ENCODE data around the gene KSR2. TPM values are rescaled to one million over a fixed set of nuclear protein-coding genes. Genes with fewer than 3 reads are reported as not detected.

Gene KSR2
- total and polyA plus RNA-seq, 4 donors = 0.09 to 1.8 (median 0.37) TPM

DNA sequence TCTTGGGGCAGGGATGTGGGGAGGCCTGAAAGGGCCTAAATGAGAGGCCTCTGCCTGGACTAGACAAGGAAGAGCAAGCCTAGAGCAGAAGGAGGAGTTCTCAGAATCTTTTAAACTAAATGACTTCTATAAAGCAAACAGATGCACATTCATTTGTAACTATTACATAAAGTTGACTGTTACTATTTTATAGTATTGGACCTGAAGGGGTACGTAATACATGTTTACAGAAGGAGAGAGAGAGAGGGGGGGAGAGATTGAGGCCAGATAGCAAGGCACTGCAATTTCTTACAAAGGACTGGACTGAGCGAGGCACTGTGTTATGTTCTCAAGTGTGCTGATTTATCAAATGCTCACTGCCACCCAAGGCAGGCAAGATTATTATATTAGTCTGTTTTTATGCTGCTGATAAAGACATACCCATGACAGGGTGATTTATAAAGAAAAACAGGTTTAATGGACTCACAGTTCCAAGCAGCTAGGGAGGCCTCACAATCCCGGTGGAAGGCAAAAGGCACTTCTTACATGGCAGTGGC lies 391.6 kb downstream of the KSR2 start:
- Histone ChIP-seq H3K4me3 (no peak overlapping the region), H3K4me1 (ENCODE audit: control insufficient read depth in 5 of 5, insufficient read depth in 5 of 5, low read length in 5 of 5) (no peaks in the 10 kb centered on the region), H3K9me3 (ENCODE audit: control insufficient read depth in 4 of 4, insufficient read depth in 3 of 4, low read length in 3 of 4) (no peaks in the 10 kb centered on the region), H3K36me3 (ENCODE audit: control insufficient read depth in 4 of 4, insufficient read depth in 4 of 4, low read length in 4 of 4) (no peaks in the 10 kb centered on the region), H3K9ac (ENCODE audit: insufficient read depth in 1 of 2, low read length in 2 of 2) (no peak overlapping the region), H3K27ac (ENCODE audit: low read depth in 1 of 2, low read length in 1 of 2) (no peak overlapping the region), H3K27me3 (ENCODE audit: control insufficient read depth in 3 of 3, insufficient read depth in 3 of 3, low read length in 2 of 3) (peaks cover 0 to under 1% (median 0%) of the 10 kb centered on the region in 3 donors)
- no peak for TF ChIP-seq CTCF (IDR thresholded peaks at IDR 0.05; ENCODE audit: control extremely low read depth, extremely low read depth)
- WGBS, 2 donors = 76 to 83% methylated on average over 3 of the region's 3 CpGs
- ATAC-seq (ENCODE audit: insufficient read depth, low FRiP score) (no peak), DNase-seq (no peak)

- no peaks in the 10 kb centered on the region for H3K36me3 ChIP-seq (ENCODE audit: control insufficient read depth in 4 of 4, insufficient read depth in 4 of 4, low read length in 4 of 4)
- no peak for TF ChIP-seq CTCF (IDR thresholded peaks at IDR 0.05; ENCODE audit: control extremely low read depth, extremely low read depth)
- ATAC-seq (ENCODE audit: insufficient read depth, low FRiP score) (no peak), DNase-seq (no peak)
- 82 to 83% methylated on average over 3 of the region's 3 CpGs for WGBS, 2 donors
- H3K4me3 ChIP-seq = no peak overlapping the region
- H3K27ac ChIP-seq (ENCODE audit: low read depth in 1 of 2, low read length in 1 of 2) = no peak overlapping the region
- no peaks in the 10 kb centered on the region for H3K27me3 ChIP-seq (ENCODE audit: control insufficient read depth in 3 of 3, insufficient read depth in 3 of 3, low read length in 2 of 3)
- H3K9ac ChIP-seq (ENCODE audit: insufficient read depth in 1 of 2, low read length in 2 of 2) = no peak overlapping the region
- H3K9me3 ChIP-seq (ENCODE audit: control insufficient read depth in 4 of 4, insufficient read depth in 3 of 4, low read length in 3 of 4) = no peaks in the 10 kb centered on the region
- no peaks in the 10 kb centered on the region for H3K4me1 ChIP-seq (ENCODE audit: control insufficient read depth in 5 of 5, insufficient read depth in 5 of 5, low read length in 5 of 5)
Observed at GRCh38 chr12:117576053-117576452, 392.7 kb downstream of the KSR2 start.

GRCh38 chr12:117574655-117575054 lies 394.1 kb downstream of the KSR2 start:
- H3K4me3 ChIP-seq = no peak overlapping the region
- no peak overlapping the region for H3K27ac ChIP-seq (ENCODE audit: low read depth in 1 of 2, low read length in 1 of 2)
- 67 to 89% methylated on average over 2 of the region's 2 CpGs for WGBS, 2 donors
- no peaks in the 10 kb centered on the region for H3K36me3 ChIP-seq (ENCODE audit: control insufficient read depth in 4 of 4, insufficient read depth in 4 of 4, low read length in 4 of 4)
- DNase-seq = no peak
- H3K4me1 ChIP-seq (ENCODE audit: control insufficient read depth in 5 of 5, insufficient read depth in 5 of 5, low read length in 5 of 5) = no peaks in the 10 kb centered on the region
- H3K9me3 ChIP-seq (ENCODE audit: control insufficient read depth in 4 of 4, insufficient read depth in 3 of 4, low read length in 3 of 4) = no peaks in the 10 kb centered on the region
- H3K9ac ChIP-seq (ENCODE audit: insufficient read depth in 1 of 2, low read length in 2 of 2) = no peak overlapping the region
- no peaks in the 10 kb centered on the region for H3K27me3 ChIP-seq (ENCODE audit: control insufficient read depth in 3 of 3, insufficient read depth in 3 of 3, low read length in 2 of 3)
- TF ChIP-seq CTCF (IDR thresholded peaks at IDR 0.05; ENCODE audit: control extremely low read depth, extremely low read depth) = no peak
- no peak for ATAC-seq (ENCODE audit: insufficient read depth, low FRiP score)

GRCh38 chr12:117572755-117573154 lies 396.0 kb downstream of the KSR2 start:
- 73 to 78% methylated on average over 4 of the region's 4 CpGs for WGBS, 2 donors
- no peak for TF ChIP-seq CTCF (IDR thresholded peaks at IDR 0.05; ENCODE audit: control extremely low read depth, extremely low read depth)
- no peak overlapping the region for H3K9ac ChIP-seq (ENCODE audit: insufficient read depth in 1 of 2, low read length in 2 of 2)
- no peak for ATAC-seq (ENCODE audit: insufficient read depth, low FRiP score)
- no peaks in the 10 kb centered on the region for H3K9me3 ChIP-seq (ENCODE audit: control insufficient read depth in 4 of 4, insufficient read depth in 3 of 4, low read length in 3 of 4)
- no peak overlapping the region for H3K27ac ChIP-seq (ENCODE audit: low read depth in 1 of 2, low read length in 1 of 2)
- H3K27me3 ChIP-seq (ENCODE audit: control insufficient read depth in 3 of 3, insufficient read depth in 3 of 3, low read length in 2 of 3) = no peaks in the 10 kb centered on the region
- no peak overlapping the region for H3K4me3 ChIP-seq
- H3K4me1 ChIP-seq (ENCODE audit: control insufficient read depth in 5 of 5, insufficient read depth in 5 of 5, low read length in 5 of 5) = no peaks in the 10 kb centered on the region
- no peak for DNase-seq
- no peaks in the 10 kb centered on the region for H3K36me3 ChIP-seq (ENCODE audit: control insufficient read depth in 4 of 4, insufficient read depth in 4 of 4, low read length in 4 of 4)
